Measurements from ENCODE around the gene ZNF362. TPM values are rescaled to one million over a fixed set of nuclear protein-coding genes. Genes with fewer than 3 reads are reported as not detected.

ZNF362 gene
- total and polyA plus RNA-seq, 2 of the 13 experiments (the other 11 are each of a cell fraction or from before 2014, with no cell fraction given), result 8.3 to 14.2 TPM

- TF ChIP-seq ARID4A (CRISPR knock-in tag; IDR thresholded peaks at IDR 0.05; ENCODE audit: borderline replicate concordance) (0 out of 2 replicates have a peak, but pooled peaks have one; percentile 21), ZSCAN31 (CRISPR knock-in tag; IDR thresholded peaks at IDR 0.05; ENCODE audit: low read depth) (no peak), ZNF781 (CRISPR knock-in tag; IDR thresholded peaks at IDR 0.05; ENCODE audit: borderline replicate concordance, not compliant biosample characterization) (no peak), SMAD3 (CRISPR knock-in tag; IDR thresholded peaks at IDR 0.05) (no peak), ZFY (CRISPR knock-in tag; IDR thresholded peaks at IDR 0.05) (no peak), GZF1 (CRISPR knock-in tag; IDR thresholded peaks at IDR 0.05) (no peak), ARNT (IDR thresholded peaks at IDR 0.05) (no peak), KDM1A (CRISPR knock-in tag; IDR thresholded peaks at IDR 0.05) (no peak), MXD3 (CRISPR knock-in tag; IDR thresholded peaks at IDR 0.05) (no peak), ZNF326 (CRISPR knock-in tag; IDR thresholded peaks at IDR 0.05; ENCODE audit: borderline replicate concordance) (no peak), IRF9 (CRISPR knock-in tag; IDR thresholded peaks at IDR 0.05; ENCODE audit: borderline replicate concordance) (no peak), DRAP1 (CRISPR knock-in tag; IDR thresholded peaks at IDR 0.05) (no peak), GMEB2 (CRISPR knock-in tag; IDR thresholded peaks at IDR 0.05; ENCODE audit: low read depth) (no peak), ZNF572 (CRISPR knock-in tag; IDR thresholded peaks at IDR 0.05) (no peak), SALL1 (CRISPR knock-in tag; IDR thresholded peaks at IDR 0.05) (peak; percentile 42; the same call in 1 of the 2 replicates), ZEB1 (IDR thresholded peaks at IDR 0.05; ENCODE audit: insufficient replicate concordance, low read depth) (no peak), RFX1 (IDR thresholded peaks at IDR 0.05) (no peak), ZNF687 (CRISPR knock-in tag; IDR thresholded peaks at IDR 0.05) (peak; percentile 36; the same call in 1 of the 2 replicates)
Measured at GRCh38 chr1:33298623-33299277, 42.5 kb downstream of the ZNF362 start (continued).

Measured in HepG2 (cell line).